ENCODE results near the gene INSYN1. TPM values are rescaled to one million over a fixed set of nuclear protein-coding genes. Genes with fewer than 3 reads are reported as not detected.

The INSYN1 gene
- total and polyA plus RNA-seq, 10 of the 15 experiments (the other 5 are each of a cell fraction or from before 2014, with no cell fraction given), result not detected

GRCh38 chr15:73718694-73719093 is 34.5 kb downstream of the INSYN1 start (continued):
- no peak for TF ChIP-seq SUZ12 (IDR thresholded peaks at IDR 0.05; ENCODE audit: unreplicated experiment)
- TF ChIP-seq, protein P1, sequence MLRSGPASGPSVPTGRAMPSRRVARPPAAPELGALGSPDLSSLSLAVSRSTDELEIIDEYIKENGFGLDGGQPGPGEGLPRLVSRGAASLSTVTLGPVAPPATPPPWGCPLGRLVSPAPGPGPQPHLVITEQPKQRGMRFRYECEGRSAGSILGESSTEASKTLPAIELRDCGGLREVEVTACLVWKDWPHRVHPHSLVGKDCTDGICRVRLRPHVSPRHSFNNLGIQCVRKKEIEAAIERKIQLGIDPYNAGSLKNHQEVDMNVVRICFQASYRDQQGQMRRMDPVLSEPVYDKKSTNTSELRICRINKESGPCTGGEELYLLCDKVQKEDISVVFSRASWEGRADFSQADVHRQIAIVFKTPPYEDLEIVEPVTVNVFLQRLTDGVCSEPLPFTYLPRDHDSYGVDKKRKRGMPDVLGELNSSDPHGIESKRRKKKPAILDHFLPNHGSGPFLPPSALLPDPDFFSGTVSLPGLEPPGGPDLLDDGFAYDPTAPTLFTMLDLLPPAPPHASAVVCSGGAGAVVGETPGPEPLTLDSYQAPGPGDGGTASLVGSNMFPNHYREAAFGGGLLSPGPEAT (IDR thresholded peaks at IDR 0.05; ENCODE audit: low read depth), result no peak
- TF ChIP-seq ESRRA (IDR thresholded peaks at IDR 0.05; ENCODE audit: low read length), result no peak

DNA sequence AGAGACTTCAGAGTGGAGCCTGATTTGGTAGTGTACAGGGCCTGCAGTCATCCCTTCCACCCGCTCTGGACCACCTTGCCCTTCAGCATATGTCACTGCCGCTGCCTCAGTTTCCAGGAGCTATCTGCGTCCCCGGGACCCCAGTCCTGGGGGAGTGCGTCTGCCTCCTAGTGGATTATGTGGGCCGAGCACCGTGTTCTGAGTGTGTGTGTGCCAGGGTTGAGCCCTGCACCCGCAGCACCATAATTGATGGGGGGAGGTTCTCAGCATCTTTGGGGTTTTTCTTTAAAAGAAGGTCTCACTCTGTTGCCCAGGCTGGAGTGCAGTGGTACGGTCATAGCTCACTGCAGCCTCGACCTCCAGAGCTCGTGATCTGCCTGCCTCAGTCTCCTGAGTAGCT is 35.3 kb downstream of the INSYN1 start:
- CTCF ChIA-PET, result interaction anchor here (1.1 to 1.7 kb wide), 2 partner anchors 13 to 18 kb away, joined by 5 read pairs; no protein-coding TSS in a partner anchor
- H3K9ac ChIP-seq (ENCODE audit: control insufficient read depth, insufficient read depth, low read length), result no peak overlapping the region
- intact Hi-C loops (cut with micrococcal nuclease; ENCODE audit: unreplicated experiment) (no loop called here), in situ Hi-C loops (cut with MboI) (no loop called here)
- no TSS peak for BruUV-seq (replicated peaks)
- RAD21 ChIA-PET (ENCODE audit: unreplicated experiment), result no interaction called here
- WGBS (ENCODE audit: insufficient coverage, insufficient replicate concordance, low lambda C conversion rate, missing lambda C conversion rate), result 11% methylated on average over 11 of the region's 11 CpGs
- SMC1A ChIA-PET (ENCODE audit: uncharacterized antibody, unreplicated experiment), result interaction anchor here (0.6 kb wide), 1 partner anchor 463 kb away, joined by 3 read pairs; no protein-coding TSS in a partner anchor
- no peak overlapping the region for H3K4me2 ChIP-seq (ENCODE audit: control insufficient read depth, insufficient read depth)
- H3K27ac ChIP-seq (ENCODE audit: control insufficient read depth, insufficient read depth), result no peak overlapping the region
- POLR2A ChIA-PET, result no interaction called here
- FAIRE-seq (no peak), DNase-seq (ENCODE audit: low read depth, low spot score) (no peak), ATAC-seq (no peak)
- TF ChIP-seq EP300 (IDR thresholded peaks at IDR 0.05; ENCODE audit: borderline replicate concordance in 1 of 2, control insufficient read depth in 1 of 2, low read depth in 2 of 2, low read length in 2 of 2), result no peak
- TF ChIP-seq, protein P2, sequence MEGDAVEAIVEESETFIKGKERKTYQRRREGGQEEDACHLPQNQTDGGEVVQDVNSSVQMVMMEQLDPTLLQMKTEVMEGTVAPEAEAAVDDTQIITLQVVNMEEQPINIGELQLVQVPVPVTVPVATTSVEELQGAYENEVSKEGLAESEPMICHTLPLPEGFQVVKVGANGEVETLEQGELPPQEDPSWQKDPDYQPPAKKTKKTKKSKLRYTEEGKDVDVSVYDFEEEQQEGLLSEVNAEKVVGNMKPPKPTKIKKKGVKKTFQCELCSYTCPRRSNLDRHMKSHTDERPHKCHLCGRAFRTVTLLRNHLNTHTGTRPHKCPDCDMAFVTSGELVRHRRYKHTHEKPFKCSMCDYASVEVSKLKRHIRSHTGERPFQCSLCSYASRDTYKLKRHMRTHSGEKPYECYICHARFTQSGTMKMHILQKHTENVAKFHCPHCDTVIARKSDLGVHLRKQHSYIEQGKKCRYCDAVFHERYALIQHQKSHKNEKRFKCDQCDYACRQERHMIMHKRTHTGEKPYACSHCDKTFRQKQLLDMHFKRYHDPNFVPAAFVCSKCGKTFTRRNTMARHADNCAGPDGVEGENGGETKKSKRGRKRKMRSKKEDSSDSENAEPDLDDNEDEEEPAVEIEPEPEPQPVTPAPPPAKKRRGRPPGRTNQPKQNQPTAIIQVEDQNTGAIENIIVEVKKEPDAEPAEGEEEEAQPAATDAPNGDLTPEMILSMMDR (IDR thresholded peaks at IDR 0.05 in 2 of 3, conservative IDR thresholded peaks at IDR 0.05 in 1 of 3; ENCODE audit: control insufficient read depth in 2 of 3, extremely low read depth in 1 of 3, insufficient read depth in 1 of 3, low read depth in 3 of 3, low read length in 3 of 3), result 0 out of 6 replicates have a peak, but pooled peaks of 1 of the 3 experiments have one; percentile 12
- H4K20me1 ChIP-seq (ENCODE audit: control insufficient read depth, insufficient read depth), result no peaks in the 10 kb centered on the region
- no peak overlapping the region for H3K4me3 ChIP-seq
- no peaks in the 10 kb centered on the region for H3K9me3 ChIP-seq (replicated peaks; ENCODE audit: control insufficient read depth, insufficient read depth, low read length)
- H3K27me3 ChIP-seq (replicated peaks in 1 of 2; ENCODE audit: control insufficient read depth in 2 of 2, insufficient read depth in 2 of 2, low read length in 1 of 2), result peaks cover 3 to 4% of the 10 kb centered on the region in 2 experiments; a peak in 2 of 4 replicates
- H3K4me1 ChIP-seq (ENCODE audit: control insufficient read depth, insufficient read depth, low read length), result no peaks in the 10 kb centered on the region
- no peaks in the 10 kb centered on the region for H3K36me3 ChIP-seq (ENCODE audit: control insufficient read depth in 2 of 2, insufficient read depth in 2 of 2, low read length in 1 of 2)
- H3K79me2 ChIP-seq (ENCODE audit: control insufficient read depth, insufficient read depth, low read length), result no peaks in the 10 kb centered on the region
- H2AFZ ChIP-seq (ENCODE audit: control insufficient read depth, low read depth, low read length), result no peak overlapping the region

All from GM12878 (cell line).